OCI-LY7 (cell line): ENCODE measurements around the gene CEP112. TPM values are rescaled to one million over a fixed set of nuclear protein-coding genes. Genes with fewer than 3 reads are reported as not detected.

Source experiments
- BruUV-seq: library from RNA; stranded (reverse); fragments of 400-500 nt; replicated peaks from 2 replicates; lab custom pipeline; 2021; lab: Mats Ljungman, UMichigan
- CTCF ChIA-PET: fragments of 300-600 bp; sonication (Branson Sonifier 250); formaldehyde crosslinking; loops from one replicate; lab custom pipeline; 2022; ENCODE audit warnings: antibody characterized with exemption; ENCODE audit not compliant: unreplicated experiment; lab: Charles Lee
- POLR2A ChIA-PET: fragments of 300-600 bp; sonication (Branson Sonifier 250); formaldehyde crosslinking; loops from one replicate; lab custom pipeline; 2022; ENCODE audit warnings: antibody characterized with exemption; lab: Charles Lee
- DNase-seq: peaks from one replicate; pipeline ENCODE4 v3.0.0-alpha.2; 2015; ENCODE audit warnings: low spot score
- H2AFZ ChIP-seq: fragments of 200-600 bp; sonication (generic), shearing (Covaris generic); 2 replicates; pipeline ENCODE4 v1.6.1; 2014; ENCODE audit warnings: mild to moderate bottlenecking, antibody characterized with exemption, low read length, moderate library complexity
- H3K27ac ChIP-seq: fragments of 200-600 bp; sonication (generic); 2 replicates; pipeline ENCODE4 v1.5.1; 2014; ENCODE audit warnings: mixed run types, low read depth, mild to moderate bottlenecking, moderate library complexity, low read length, inconsistent platforms; ENCODE audit not compliant: poor library complexity, severe bottlenecking
- H3K36me3 ChIP-seq: fragments of 200-600 bp; sonication (generic); 2 replicates; pipeline ENCODE4 v1.6.1; 2014; ENCODE audit warnings: mild to moderate bottlenecking, antibody characterized with exemption, low read length, moderate library complexity, mixed read lengths; ENCODE audit not compliant: insufficient read depth
- H3K4me1 ChIP-seq: fragments of 200-600 bp; sonication (generic); 2 replicates; pipeline ENCODE4 v1.5.1; 2014; ENCODE audit warnings: mild to moderate bottlenecking, low read length; ENCODE audit not compliant: insufficient read depth, poor library complexity, severe bottlenecking
- H3K4me2 ChIP-seq: fragments of 200-600 bp; sonication (generic); 2 replicates; pipeline ENCODE4 v1.6.1; 2014; ENCODE audit warnings: mild to moderate bottlenecking, low read length
- H3K4me3 ChIP-seq: fragments of 200-600 bp; sonication (generic); 2 replicates; pipeline ENCODE4 v1.5.1; 2014; ENCODE audit warnings: mild to moderate bottlenecking, low read depth, low read length; ENCODE audit not compliant: poor library complexity, severe bottlenecking
- H3K79me2 ChIP-seq: fragments of 200-600 bp; sonication (generic); 2 replicates; pipeline ENCODE4 v1.6.1; 2016; ENCODE audit warnings: low read depth, mild to moderate bottlenecking, low read length, moderate library complexity, mixed read lengths; ENCODE audit not compliant: insufficient read depth
- H3K9me2 ChIP-seq: fragments of 200-600 bp; sonication (generic); 2 replicates; pipeline ENCODE4 v1.6.1; 2016; ENCODE audit warnings: mild to moderate bottlenecking, low read length, mixed read lengths; ENCODE audit not compliant: insufficient read depth
- H3K9me3 ChIP-seq: fragments of 200-600 bp; sonication (generic); 2 replicates; pipeline ENCODE4 v1.6.1; 2014; ENCODE audit warnings: mild to moderate bottlenecking, mixed run types, low read length, mixed read lengths
- H4K20me1 ChIP-seq: fragments of 200-600 bp; sonication (generic); 2 replicates; pipeline ENCODE4 v1.6.1; 2014; ENCODE audit warnings: mild to moderate bottlenecking, antibody characterized with exemption, low read length, moderate library complexity, mixed read lengths; ENCODE audit not compliant: insufficient read depth
- CTCF ChIP-seq: fragments of 200-600 bp; sonication (generic); conservative IDR thresholded peaks from 2 replicates; pipeline ENCODE4 v1.5.1; 2014; ENCODE audit warnings: mild to moderate bottlenecking, antibody characterized with exemption, low read length, moderate library complexity, mixed read lengths
- EZH2phosphoT487 ChIP-seq: fragments of 200-600 bp; sonication (generic); IDR thresholded peaks from 2 replicates; pipeline ENCODE4 v1.6.1; 2018; ENCODE audit warnings: low read depth, borderline replicate concordance, mild to moderate bottlenecking, mixed run types, antibody characterized with exemption, low read length, moderate library complexity, mixed read lengths
- intact Hi-C: fragments of 100-400 bp; cut with micrococcal nuclease; formaldehyde crosslinking; loops from one replicate; pipeline ENCODE4 v1.10.0; 2022; ENCODE audit not compliant: unreplicated experiment
- total RNA-seq, 2 experiments: library from RNA; depleted of rRNA in 1 of 2; stranded (reverse); fragments of >200 nt in 1 of 2; shearing (Covaris generic) in 1 of 2; gene quantifications; 2 replicates each; pipeline ENCODE4 v1.2.3, GENCODE V29; 2014 to 2022

The CEP112 gene
- total RNA-seq, 2 experiments from 2014 or later, result 2.7 to 6.9 TPM

- TF ChIP-seq EZH2phosphoT487 (no peak), CTCF (no peak)
- H3K4me3 ChIP-seq, result no peak overlapping the region
- H3K36me3 ChIP-seq, result no peaks in the 10 kb centered on the region
- no peaks in the 10 kb centered on the region for H3K79me2 ChIP-seq
- peaks cover 4% of the 10 kb centered on the region; the same call in 1 of the 2 replicates for H3K9me2 ChIP-seq
- CTCF ChIA-PET, result no interaction called here
- POLR2A ChIA-PET, result no interaction called here
- no peak overlapping the region for H3K4me2 ChIP-seq
- no peaks in the 10 kb centered on the region for H4K20me1 ChIP-seq
- H2AFZ ChIP-seq, result no peak overlapping the region
- H3K9me3 ChIP-seq, result no peaks in the 10 kb centered on the region
- intact Hi-C loops, result no loop called here
- H3K4me1 ChIP-seq, result no peaks in the 10 kb centered on the region
- BruUV-seq, result no TSS peak
- DNase-seq, result no peak
- no peak overlapping the region for H3K27ac ChIP-seq
Observed at GRCh38 chr17:66037221-66037620, 154.7 kb downstream of the CEP112 start.

DNA sequence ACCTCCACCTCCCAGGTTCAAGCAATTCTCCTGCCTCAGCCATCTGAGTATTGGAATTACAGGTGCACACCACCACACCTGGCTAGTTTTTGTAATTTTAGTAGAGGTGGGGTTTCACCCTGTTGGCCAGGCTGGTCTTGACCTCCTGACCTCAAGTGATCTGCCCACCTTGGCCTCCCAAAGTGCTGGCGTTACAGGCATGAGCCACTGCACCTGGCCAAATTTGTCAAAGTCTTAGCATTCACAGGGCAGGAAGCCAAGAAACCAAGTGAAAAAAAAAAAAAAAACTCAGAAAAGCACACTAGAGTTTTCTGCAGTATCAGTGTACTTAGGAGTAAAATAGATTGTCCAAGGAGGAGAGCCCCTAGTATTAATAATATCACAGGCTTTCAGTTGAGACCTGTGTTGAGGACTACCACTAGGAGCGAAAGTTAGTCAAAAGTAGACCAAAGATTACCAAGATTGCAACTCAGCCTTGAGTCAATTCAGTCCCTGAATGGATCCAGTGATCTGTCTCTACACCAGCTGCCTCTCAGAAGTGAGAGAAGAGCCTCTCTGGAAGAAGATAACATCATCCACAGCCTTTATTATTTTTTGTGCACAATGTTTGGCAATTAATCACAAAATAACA is 159.7 kb downstream of the CEP112 start:
- no peak overlapping the region for H3K4me3 ChIP-seq
- CTCF ChIA-PET, result no interaction called here
- H4K20me1 ChIP-seq, result no peaks in the 10 kb centered on the region
- POLR2A ChIA-PET, result no interaction called here
- H3K27ac ChIP-seq, result no peak overlapping the region
- no peaks in the 10 kb centered on the region for H3K36me3 ChIP-seq
- H3K4me1 ChIP-seq, result no peaks in the 10 kb centered on the region
- H3K9me2 ChIP-seq, result 0 out of 2 replicates have a peak, but pooled peaks cover 4% of the 10 kb centered on the region
- no TSS peak for BruUV-seq
- no peak for DNase-seq
- H3K79me2 ChIP-seq, result no peaks in the 10 kb centered on the region
- TF ChIP-seq EZH2phosphoT487 (no peak), CTCF (no peak)
- no peak overlapping the region for H3K4me2 ChIP-seq
- H3K9me3 ChIP-seq, result no peaks in the 10 kb centered on the region
- intact Hi-C loops, result no loop called here
- no peak overlapping the region for H2AFZ ChIP-seq

DNA sequence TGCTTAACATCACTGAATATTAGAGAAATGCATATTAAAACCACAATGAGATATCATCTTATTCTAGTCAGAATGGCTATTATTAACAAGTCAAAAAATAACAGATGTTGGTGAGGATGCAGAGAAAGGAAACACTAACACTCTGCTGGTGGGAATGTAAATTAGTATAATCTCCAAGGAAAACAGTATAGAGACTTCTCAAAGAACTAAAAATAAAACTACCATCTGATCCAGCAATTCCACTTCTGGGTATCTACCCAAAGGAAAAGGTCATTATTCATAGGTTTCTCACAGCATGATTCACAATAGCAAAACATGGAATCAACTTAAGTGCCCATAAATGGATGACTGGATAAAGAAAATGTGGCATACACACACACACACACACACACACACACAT is 166.4 kb downstream of the CEP112 start:
- Histone ChIP-seq H3K79me2 (no peaks in the 10 kb centered on the region), H3K36me3 (no peaks in the 10 kb centered on the region), H2AFZ (no peak overlapping the region), H3K9me2 (no peaks in the 10 kb centered on the region), H4K20me1 (no peaks in the 10 kb centered on the region), H3K4me3 (no peak overlapping the region), H3K9me3 (peaks cover 13% of the 10 kb centered on the region; the same call in 1 of the 2 replicates), H3K4me1 (no peaks in the 10 kb centered on the region), H3K27ac (no peak overlapping the region), H3K4me2 (no peak overlapping the region)
- DNase-seq, result no peak
- no peak for TF ChIP-seq CTCF
- no peak for TF ChIP-seq EZH2phosphoT487
- BruUV-seq, result no TSS peak
- POLR2A ChIA-PET, result interaction anchor here (0.5 kb wide), 1 partner anchor 903 kb away, joined by 3 read pairs; no protein-coding TSS in a partner anchor
- intact Hi-C loops, result no loop called here
- CTCF ChIA-PET, result no interaction called here
